ENCODE data around the gene SERPINA5.

SERPINA5 gene

GRCh38 chr14:94561656-94562010, 19.6 kb upstream of the SERPINA5 start:
- H3K4me3 ChIP-seq (ENCODE audit: control insufficient read depth, low read depth, low read length): no peak overlapping the region
- TF ChIP-seq CTCF (IDR thresholded peaks at IDR 0.05; ENCODE audit: control insufficient read depth, insufficient read depth, low read depth, low read length, missing control alignments): no peak
- no peak for DNase-seq (ENCODE audit: low read depth)

- DNase-seq (ENCODE audit: low read depth): no peak
- H3K4me3 ChIP-seq (ENCODE audit: control insufficient read depth, low read depth, low read length): no peak overlapping the region
- no peak for TF ChIP-seq CTCF (IDR thresholded peaks at IDR 0.05; ENCODE audit: control insufficient read depth, insufficient read depth, low read depth, low read length, missing control alignments)
These were observed 19.2 kb upstream of the SERPINA5 start for GRCh38 chr14:94562022-94562421.

GRCh38 chr14:94562941-94563883, 18.0 kb upstream of the SERPINA5 start:
- no peak for TF ChIP-seq CTCF (IDR thresholded peaks at IDR 0.05; ENCODE audit: control insufficient read depth, insufficient read depth, low read depth, low read length, missing control alignments)
- DNase-seq (ENCODE audit: low read depth): no peak
- no peak overlapping the region for H3K4me3 ChIP-seq (ENCODE audit: control insufficient read depth, low read depth, low read length)

GRCh38 chr14:94564381-94564780, 16.8 kb upstream of the SERPINA5 start:
- no peak overlapping the region for H3K4me3 ChIP-seq (ENCODE audit: control insufficient read depth, low read depth, low read length)
- no peak for TF ChIP-seq CTCF (IDR thresholded peaks at IDR 0.05; ENCODE audit: control insufficient read depth, insufficient read depth, low read depth, low read length, missing control alignments)
- no peak for DNase-seq (ENCODE audit: low read depth)

GRCh38 chr14:94568186-94568585, 13.0 kb upstream of the SERPINA5 start:
- TF ChIP-seq CTCF (IDR thresholded peaks at IDR 0.05; ENCODE audit: control insufficient read depth, insufficient read depth, low read depth, low read length, missing control alignments): no peak
- no peak for DNase-seq (ENCODE audit: low read depth)
- no peak overlapping the region for H3K4me3 ChIP-seq (ENCODE audit: control insufficient read depth, low read depth, low read length)

GRCh38 chr14:94569381-94570001, 11.7 kb upstream of the SERPINA5 start:
- no peak for DNase-seq (ENCODE audit: low read depth)
- TF ChIP-seq CTCF (IDR thresholded peaks at IDR 0.05; ENCODE audit: control insufficient read depth, insufficient read depth, low read depth, low read length, missing control alignments): no peak
- H3K4me3 ChIP-seq (ENCODE audit: control insufficient read depth, low read depth, low read length): no peak overlapping the region
